CD4-positive, alpha-beta T cell treated with Interleukin-15 for 1 hour (primary cell): ENCODE results near the gene NUP93.

Experiments
- DNase-seq: peaks from one replicate; pipeline ENCODE4 v3.0.0-alpha.2; 2020

Gene NUP93

GRCh38 chr16:56823081-56823733 is 93.3 kb downstream of the NUP93 start:
- no peak for DNase-seq

- DNase-seq, result no peak
Observed at GRCh38 chr16:56824331-56824730, 94.4 kb downstream of the NUP93 start.

GRCh38 chr16:56824804-56825203 is 94.9 kb downstream of the NUP93 start:
- DNase-seq, result no peak

GRCh38 chr16:56825826-56826225 is 95.9 kb downstream of the NUP93 start:
- DNase-seq, result no peak

GRCh38 chr16:56828647-56829046 is 98.7 kb downstream of the NUP93 start:
- no peak for DNase-seq

- no peak for DNase-seq
Observed at GRCh38 chr16:56830669-56831068, 100.7 kb downstream of the NUP93 start.

GRCh38 chr16:56832768-56833167 is 102.8 kb downstream of the NUP93 start:
- DNase-seq, result no peak

GRCh38 chr16:56833243-56833970 is 103.5 kb downstream of the NUP93 start:
- no peak for DNase-seq

GRCh38 chr16:56835320-56835719 is 105.4 kb downstream of the NUP93 start:
- DNase-seq, result no peak

GRCh38 chr16:56836410-56837230 is 106.7 kb downstream of the NUP93 start:
- DNase-seq, result no peak

GRCh38 chr16:56838622-56839337 is 108.9 kb downstream of the NUP93 start:
- no peak for DNase-seq

GRCh38 chr16:56841233-56841632 is 111.3 kb downstream of the NUP93 start:
- no peak for DNase-seq

- no peak for DNase-seq
Observed at GRCh38 chr16:56841659-56842058, 111.7 kb downstream of the NUP93 start.

- no peak for DNase-seq
Observed at GRCh38 chr16:56842133-56842532, 112.2 kb downstream of the NUP93 start.

- DNase-seq, result no peak
Observed at GRCh38 chr16:56844056-56844455, 114.1 kb downstream of the NUP93 start.

GRCh38 chr16:56847173-56847910 is 117.4 kb downstream of the NUP93 start:
- no peak for DNase-seq

- DNase-seq, result no peak
Observed at GRCh38 chr16:56848029-56848936, 118.4 kb downstream of the NUP93 start.

GRCh38 chr16:56848955-56849689 is 119.2 kb downstream of the NUP93 start:
- DNase-seq, result no peak

- DNase-seq, result no peak
Observed at GRCh38 chr16:56849690-56850680, 120.1 kb downstream of the NUP93 start.
